Heart right ventricle (tissue), 16 donors: ENCODE measurements around the gene DEDD2. TPM values are rescaled to one million over a fixed set of nuclear protein-coding genes. Genes with fewer than 3 reads are reported as not detected.

ENCODE experiments used
- ATAC-seq, 8 donors: fragments of 200-7000 bp; cut with Tn5 transposase; one replicate each; pipeline ENCODE4 v1.9.1; 2020; ENCODE audit warnings: mild to moderate bottlenecking in 8 of 8, moderate library complexity in 8 of 8, moderate number of reproducible peaks in 1 of 8
- DNase-seq, 2 donors: peaks; one replicate each; pipeline ENCODE4 v3.0.0-alpha.2; 2020
- H3K27ac ChIP-seq, 10 donors: fragments of 200-600 bp; sonication (generic) in 2 of 10; one replicate each; pipeline versions ENCODE4 v1.5.0 to v1.8.0; 2020 to 2022; ENCODE audit warnings: mild to moderate bottlenecking in 3 of 10
- H3K27me3 ChIP-seq, 7 donors: fragments of 200-600 bp; one replicate each; pipeline ENCODE4 v1.8.0; 2021 to 2022; ENCODE audit warnings: mild to moderate bottlenecking in 2 of 7
- H3K36me3 ChIP-seq, 9 donors: fragments of 200-600 bp; sonication (generic) in 1 of 9; one replicate each; pipeline versions ENCODE4 v1.5.0 to v1.8.0; 2020 to 2022; ENCODE audit warnings: mild to moderate bottlenecking in 2 of 9
- H3K4me1 ChIP-seq, 9 donors: fragments of 200-600 bp; sonication (generic) in 1 of 9; one replicate each; pipeline versions ENCODE4 v1.5.0 to v1.8.0; 2020 to 2022; ENCODE audit warnings: mild to moderate bottlenecking in 4 of 9
- H3K4me3 ChIP-seq, 10 donors: fragments of 200-600 bp; sonication (generic) in 2 of 10; one replicate each; pipeline versions ENCODE4 v1.5.0 to v1.8.0; 2020 to 2022; ENCODE audit warnings: mild to moderate bottlenecking in 7 of 10, moderate library complexity in 2 of 10
- H3K9me3 ChIP-seq, 11 donors: fragments of 200-600 bp in 10 of 11; sonication (generic) in 2 of 11; one replicate each; pipeline versions ENCODE4 v1.5.0 to v1.8.0; 2013 to 2022; ENCODE audit warnings: mild to moderate bottlenecking in 2 of 11, control low read depth in 1 of 11, moderate library complexity in 1 of 11
- WGBS, 2 donors: extraction: QIAGEN DNeasy Blood & Tissue Kit; methylation state at CpG; one replicate each; pipeline ENCODE4 v1.1.7; 2013; ENCODE audit warnings: inconsistent platforms in 1 of 2; 5-methylcytosine and 5-hydroxymethylcytosine counted together
- intact Hi-C, 10 donors: fragments of 100-400 bp; cut with DNase I; formaldehyde crosslinking; loops; one replicate each; pipeline versions ENCODE4 v1.11.1 to v1.14.2; 2022
- polyA plus RNA-seq, 2 donors: library from polyadenylated mRNA; stranded (reverse); fragments of 200-250 nt; gene quantifications; one replicate each; pipeline ENCODE4 v1.2.3, GENCODE V29; 2013
- total RNA-seq, 10 donors: library from RNA; stranded (reverse); fragmentation: NEBNext Ultra II Directional in 3 of 10; extraction: Animal tissue kit (Norgen Biotek cat#: 25700) in 3 of 10; gene quantifications; one replicate each; pipeline versions ENCODE4 v1.2.1 to v1.2.4, GENCODE V29; 2021 to 2023
- TF ChIP-seq, protein P1 (sequence below), 9 donors: fragments of 200-600 bp; sonication (generic) in 2 of 9; IDR thresholded peaks; one replicate each; pipeline versions ENCODE4 v1.5.0 to v1.8.0; 2021 to 2022; ENCODE audit warnings: antibody characterized with exemption in 9 of 9, mild to moderate bottlenecking in 5 of 9, moderate library complexity in 1 of 9
- donor health status: Arrhythmogenic right ventricular cardiomyopathy.
- donor health status: ischemic (EF 13 %, LVEDD 7.1; RV severe dilation, severe dysfunction).
- donor health status: healthy with polysubstance abuse.
- donor health status: DM: no; HTN: yes; CAD: no.
- donor health status: DM: no; HTN: no; CAD: no.
- donor health status: ischemic (EF 25% LVEDD 6.9; RV normal size, moderate dysfunction).
- donor health status: ischemic (EF 25% LVEDD 5.7; RV mildly dilated, moderate dysfunction).
- donor health status: healthy.
- donor health status: DM: yes; HTN: yes; CAD: no.
- donor health status: Ischemic cardiomyopathy.
- donor health status: ischemic (EF 35%, LVEDD 5.7; RV mildly dilated, moderate dysfunction).
- donor health status: nonischemic (EF 11% LVEDD 7.7; RV severe dilation, severe dysfunction).
- donor health status: DM: yes; HTN: yes; CAD: no.
- donor health status: PGD.
- donor health status: ischemic (EF 29% LVEDD 5.4; RV normal size, mild dysfunction).
- donor health status: nonischemic (EF 23%, LVEDD 6.1; RV moderate dilation, normal function).

The DEDD2 gene
- total and polyA plus RNA-seq, 12 donors, result 9.8 to 20.5 (median 12.6) TPM

GRCh38 chr19:42154471-42155323 is 62.8 kb downstream of the DEDD2 start:
- intact Hi-C loops, result no loop called here
- Histone ChIP-seq H3K27me3 (peaks cover 12 to 75% (median 59%) of the 10 kb centered on the region in 7 donors), H3K4me3 (no peak overlapping the region), H3K36me3 (no peaks in the 10 kb centered on the region), H3K4me1 (no peaks in the 10 kb centered on the region), H3K27ac (no peak overlapping the region), H3K9me3 (no peaks in the 10 kb centered on the region)
- 50 to 51% methylated on average over 15 of the region's 15 CpGs for WGBS, 2 donors
- no peak for DNase-seq
- no peak for ATAC-seq
- TF ChIP-seq, protein P1, sequence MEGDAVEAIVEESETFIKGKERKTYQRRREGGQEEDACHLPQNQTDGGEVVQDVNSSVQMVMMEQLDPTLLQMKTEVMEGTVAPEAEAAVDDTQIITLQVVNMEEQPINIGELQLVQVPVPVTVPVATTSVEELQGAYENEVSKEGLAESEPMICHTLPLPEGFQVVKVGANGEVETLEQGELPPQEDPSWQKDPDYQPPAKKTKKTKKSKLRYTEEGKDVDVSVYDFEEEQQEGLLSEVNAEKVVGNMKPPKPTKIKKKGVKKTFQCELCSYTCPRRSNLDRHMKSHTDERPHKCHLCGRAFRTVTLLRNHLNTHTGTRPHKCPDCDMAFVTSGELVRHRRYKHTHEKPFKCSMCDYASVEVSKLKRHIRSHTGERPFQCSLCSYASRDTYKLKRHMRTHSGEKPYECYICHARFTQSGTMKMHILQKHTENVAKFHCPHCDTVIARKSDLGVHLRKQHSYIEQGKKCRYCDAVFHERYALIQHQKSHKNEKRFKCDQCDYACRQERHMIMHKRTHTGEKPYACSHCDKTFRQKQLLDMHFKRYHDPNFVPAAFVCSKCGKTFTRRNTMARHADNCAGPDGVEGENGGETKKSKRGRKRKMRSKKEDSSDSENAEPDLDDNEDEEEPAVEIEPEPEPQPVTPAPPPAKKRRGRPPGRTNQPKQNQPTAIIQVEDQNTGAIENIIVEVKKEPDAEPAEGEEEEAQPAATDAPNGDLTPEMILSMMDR (IDR thresholded peaks at IDR 0.05), result no peak

DNA sequence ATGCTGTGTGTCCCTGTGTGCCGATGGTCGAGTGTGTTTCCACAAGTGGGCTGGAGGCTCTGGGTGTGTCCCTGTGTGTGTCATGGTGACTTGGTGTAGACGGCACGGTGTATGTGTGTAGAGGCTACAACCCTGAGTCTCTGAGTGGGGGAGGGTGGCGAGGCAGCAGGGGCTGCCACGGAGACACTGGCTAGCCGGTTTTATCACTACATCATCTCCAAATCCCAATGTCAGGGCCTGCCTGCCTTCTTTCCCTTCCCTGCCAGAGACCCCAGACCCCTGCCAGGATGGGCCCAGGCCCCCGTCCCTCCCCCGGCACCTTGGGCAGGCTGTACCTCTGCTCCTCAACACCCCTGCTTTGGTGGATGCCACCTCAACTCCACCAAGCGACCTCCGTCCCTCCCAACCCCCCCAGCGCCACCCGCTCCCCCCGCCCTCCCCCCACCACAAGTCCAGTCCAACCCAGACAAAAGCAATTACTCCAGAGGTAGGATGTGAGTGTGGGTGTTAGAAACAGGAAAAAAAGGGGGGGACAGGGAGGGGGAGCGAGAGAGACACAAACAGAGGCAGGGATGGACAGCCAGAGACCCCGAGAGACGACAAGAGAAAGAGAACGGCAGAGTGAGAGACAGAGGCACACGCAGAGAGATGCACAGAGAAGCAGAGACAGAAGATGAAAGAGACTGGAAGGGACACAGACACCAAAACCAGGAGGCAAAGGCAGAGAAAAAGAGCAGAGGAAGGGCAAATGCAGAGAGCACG is 63.6 kb downstream of the DEDD2 start:
- 51 to 61% methylated on average over 20 of the region's 20 CpGs for WGBS, 2 donors
- no peaks in the 10 kb centered on the region for H3K36me3 ChIP-seq
- no peaks in the 10 kb centered on the region for H3K4me1 ChIP-seq
- H3K4me3 ChIP-seq, result no peak overlapping the region
- no peaks in the 10 kb centered on the region for H3K9me3 ChIP-seq
- intact Hi-C loops, result no loop called here
- DNase-seq, result no peak
- peaks cover 12 to 79% (median 66%) of the 10 kb centered on the region in 7 donors for H3K27me3 ChIP-seq
- TF ChIP-seq, protein P1 (IDR thresholded peaks at IDR 0.05), result no peak
- ATAC-seq, result no peak
- H3K27ac ChIP-seq, result no peak overlapping the region

GRCh38 chr19:42152910-42153671 is 64.4 kb downstream of the DEDD2 start:
- TF ChIP-seq, protein P1 (IDR thresholded peaks at IDR 0.05), result no peak
- intact Hi-C loops, result no loop called here
- WGBS, 2 donors, result 87 to 89% methylated on average over 25 of the region's 25 CpGs
- H3K36me3 ChIP-seq, result no peaks in the 10 kb centered on the region
- H3K27ac ChIP-seq, result no peak overlapping the region
- no peaks in the 10 kb centered on the region for H3K9me3 ChIP-seq
- ATAC-seq (no peak), DNase-seq (no peak)
- peaks cover 12 to 86% (median 74%) of the 10 kb centered on the region in 7 donors for H3K27me3 ChIP-seq
- H3K4me3 ChIP-seq, result no peak overlapping the region
- no peaks in the 10 kb centered on the region for H3K4me1 ChIP-seq
